22Rv1 (cell line): ENCODE data around the gene APPL2.
"Not testable (repeated sequence)": the region's sequence is repeated elsewhere in the genome, so short reads cannot be mapped to it uniquely, and the experiment has no call there.

Source experiments
- H3K27ac ChIP-seq: fragments of 450-650 bp; 2 replicates; pipeline ENCODE4 v1.5.1; 2017
- CTCF ChIP-seq: fragments of 450-650 bp; IDR thresholded peaks from 2 replicates; pipeline ENCODE4 v1.5.1; 2017; ENCODE audit warnings: mild to moderate bottlenecking
- ZFX ChIP-seq: fragments of 450-650 bp; IDR thresholded peaks from 2 replicates; pipeline ENCODE4 v1.6.1; 2017; ENCODE audit warnings: antibody characterized with exemption, borderline replicate concordance

APPL2 gene

GRCh38 chr12:105267711-105268110 lies 31.7 kb upstream of the APPL2 start:
- no peak overlapping the region for H3K27ac ChIP-seq
- TF ChIP-seq CTCF, result no peak
- no peak for TF ChIP-seq ZFX

- TF ChIP-seq CTCF (no peak), ZFX (no peak)
- H3K27ac ChIP-seq, result no peak overlapping the region
These were observed 28.8 kb upstream of the APPL2 start for GRCh38 chr12:105264771-105265170.

GRCh38 chr12:105262461-105263184 lies 26.6 kb upstream of the APPL2 start:
- no peak overlapping the region for H3K27ac ChIP-seq
- TF ChIP-seq CTCF, result no peak
- no peak for TF ChIP-seq ZFX

- no peak overlapping the region for H3K27ac ChIP-seq
- TF ChIP-seq CTCF (no peak), ZFX (no peak)
These were observed 25.0 kb upstream of the APPL2 start for GRCh38 chr12:105261010-105261409.

GRCh38 chr12:105259226-105259625 lies 23.3 kb upstream of the APPL2 start:
- TF ChIP-seq CTCF (no peak), ZFX (no peak)
- H3K27ac ChIP-seq, result no peak overlapping the region

GRCh38 chr12:105257321-105257728 lies 21.4 kb upstream of the APPL2 start:
- TF ChIP-seq ZFX, result no peak
- no peak for TF ChIP-seq CTCF
- no peak overlapping the region for H3K27ac ChIP-seq

- TF ChIP-seq ZFX (no peak), CTCF (no peak)
- no peak overlapping the region for H3K27ac ChIP-seq
These were observed 20.9 kb upstream of the APPL2 start for GRCh38 chr12:105256921-105257320.

- not testable (repeated sequence) for H3K27ac ChIP-seq
These were observed 20.5 kb upstream of the APPL2 start for GRCh38 chr12:105256431-105256830.
